DMS 273 (cell line): ENCODE measurements around the gene AGR3.

Experiments
- DNase-seq: peaks from one replicate; lab custom pipeline; 2025; ENCODE audit not compliant: unreplicated experiment; lab: John Stamatoyannopoulos, UW

Gene AGR3

DNA sequence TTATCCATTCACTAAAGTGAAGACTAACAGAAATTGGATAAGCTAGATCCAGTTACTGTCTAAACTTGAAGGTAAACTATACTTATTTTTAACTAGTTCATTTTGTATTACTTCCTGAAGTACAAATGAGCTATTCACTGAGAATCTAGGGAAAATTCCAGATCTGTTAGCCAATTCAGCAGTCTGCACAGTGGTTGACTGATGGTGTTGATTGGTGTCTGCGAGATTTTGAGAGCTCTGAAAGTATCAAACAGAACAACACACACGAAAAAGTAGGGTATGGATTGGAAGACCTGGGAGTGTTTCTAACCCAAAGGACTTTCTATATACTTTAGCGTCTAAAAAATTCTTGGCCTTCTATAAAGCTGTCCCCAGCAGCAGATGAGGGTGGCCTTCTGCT lies 43.4 kb downstream of the AGR3 start:
- no peak for DNase-seq

DNA sequence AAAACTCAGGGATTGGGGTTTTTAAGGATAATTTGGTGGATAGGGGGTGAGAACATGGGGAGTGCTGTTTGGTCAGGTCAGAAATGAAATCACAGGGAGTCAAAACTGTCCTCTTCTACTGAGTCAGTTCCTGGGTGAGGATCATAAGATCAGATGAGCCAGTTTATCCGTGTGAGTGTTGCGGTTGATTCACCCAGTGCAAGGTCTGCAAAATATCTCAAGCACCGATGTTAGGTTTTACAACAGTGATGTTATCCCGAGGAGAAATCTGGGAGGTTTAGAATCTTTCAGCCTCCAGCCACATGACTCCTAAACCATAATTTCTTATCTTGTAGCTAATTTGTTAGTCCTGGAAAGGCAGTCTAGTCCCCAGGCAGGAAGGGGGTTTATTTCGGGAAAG lies 45.3 kb downstream of the AGR3 start:
- no peak for DNase-seq

DNA sequence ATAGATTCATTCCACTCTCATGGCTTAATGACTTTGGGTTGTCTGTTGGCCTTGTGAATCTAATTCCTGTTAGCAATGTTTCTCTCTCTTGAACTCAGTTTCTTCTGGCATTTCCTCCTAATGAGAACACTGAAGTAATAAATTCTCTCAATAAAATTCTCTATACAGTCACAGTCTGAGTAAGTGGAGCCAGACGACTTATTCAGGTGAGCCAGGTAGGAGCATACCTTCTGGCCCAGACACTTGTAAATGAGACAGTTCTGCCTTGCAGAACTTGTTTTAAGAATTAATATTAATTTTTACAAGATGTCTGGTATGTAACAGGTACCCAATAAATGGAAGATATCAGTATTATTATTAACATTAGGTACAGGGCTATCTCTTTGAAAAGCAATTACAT lies 48.4 kb downstream of the AGR3 start:
- no peak for DNase-seq

DNA sequence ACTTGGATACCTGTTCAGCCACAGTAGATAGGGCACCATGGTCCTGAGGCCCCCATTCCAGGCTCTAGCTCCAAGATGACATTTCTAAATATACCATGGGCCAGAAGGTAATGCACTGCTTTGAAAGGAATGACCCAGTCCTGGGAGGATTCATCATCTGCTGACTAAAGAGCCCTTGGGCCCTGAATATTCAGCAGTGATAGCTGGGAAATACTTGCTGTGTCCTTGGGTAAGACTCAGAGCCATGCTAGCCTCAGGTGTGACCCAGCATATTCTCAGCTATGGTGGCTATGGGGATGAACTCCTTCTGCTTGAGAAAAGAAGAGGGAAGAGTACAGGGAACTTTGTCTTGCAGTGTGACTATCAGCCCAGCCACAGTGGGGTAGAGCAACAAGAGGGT lies 55.7 kb downstream of the AGR3 start:
- DNase-seq, result no peak

DNA sequence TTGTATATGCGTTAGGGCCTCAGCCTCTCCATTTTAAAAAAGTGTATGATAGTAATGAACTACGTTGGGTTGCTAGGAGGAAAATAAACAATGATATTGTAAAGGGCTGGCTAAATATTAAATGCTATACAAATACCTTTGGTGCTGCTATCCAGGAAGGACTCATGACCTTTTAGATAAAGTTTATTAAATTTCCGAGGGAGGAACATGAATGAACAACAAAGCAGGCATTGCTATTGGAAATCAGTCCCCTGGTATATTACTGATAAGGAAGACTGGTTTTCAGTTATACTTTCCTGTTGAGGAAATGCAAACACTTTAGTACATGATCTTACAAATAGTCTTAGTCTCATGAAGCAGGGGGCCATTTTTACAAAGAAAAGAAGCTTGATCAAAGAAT lies 59.8 kb downstream of the AGR3 start:
- no peak for DNase-seq

GRCh38 chr7:16818732-16819131 lies 63.1 kb downstream of the AGR3 start:
- no peak for DNase-seq

DNA sequence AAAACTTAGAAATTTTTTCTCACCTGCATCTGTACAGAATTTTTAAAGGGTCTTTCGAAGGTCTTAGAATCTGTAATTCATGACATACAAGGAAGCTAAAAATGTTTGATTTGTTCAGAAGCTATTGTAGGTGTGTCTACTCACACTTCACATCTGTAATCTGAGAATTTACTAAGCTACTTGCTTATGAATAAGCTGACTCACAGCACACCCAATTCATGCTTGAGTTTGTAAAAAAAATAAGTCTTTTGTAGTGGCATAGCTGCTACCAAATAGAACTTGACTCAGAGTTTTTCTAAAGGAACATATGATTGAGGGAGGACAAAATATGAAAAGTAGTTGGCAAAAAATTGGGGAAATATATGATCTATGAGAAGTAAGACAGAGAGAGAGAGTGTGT lies 64.2 kb downstream of the AGR3 start:
- peak; percentile 43 for DNase-seq

GRCh38 chr7:16816824-16817223 lies 65.0 kb downstream of the AGR3 start:
- DNase-seq, result peak; percentile 68

- DNase-seq, result no peak
These were observed 66.8 kb downstream of the AGR3 start for GRCh38 chr7:16815001-16815400.

- no peak for DNase-seq
These were observed 68.6 kb downstream of the AGR3 start for GRCh38 chr7:16813232-16813616.

DNA sequence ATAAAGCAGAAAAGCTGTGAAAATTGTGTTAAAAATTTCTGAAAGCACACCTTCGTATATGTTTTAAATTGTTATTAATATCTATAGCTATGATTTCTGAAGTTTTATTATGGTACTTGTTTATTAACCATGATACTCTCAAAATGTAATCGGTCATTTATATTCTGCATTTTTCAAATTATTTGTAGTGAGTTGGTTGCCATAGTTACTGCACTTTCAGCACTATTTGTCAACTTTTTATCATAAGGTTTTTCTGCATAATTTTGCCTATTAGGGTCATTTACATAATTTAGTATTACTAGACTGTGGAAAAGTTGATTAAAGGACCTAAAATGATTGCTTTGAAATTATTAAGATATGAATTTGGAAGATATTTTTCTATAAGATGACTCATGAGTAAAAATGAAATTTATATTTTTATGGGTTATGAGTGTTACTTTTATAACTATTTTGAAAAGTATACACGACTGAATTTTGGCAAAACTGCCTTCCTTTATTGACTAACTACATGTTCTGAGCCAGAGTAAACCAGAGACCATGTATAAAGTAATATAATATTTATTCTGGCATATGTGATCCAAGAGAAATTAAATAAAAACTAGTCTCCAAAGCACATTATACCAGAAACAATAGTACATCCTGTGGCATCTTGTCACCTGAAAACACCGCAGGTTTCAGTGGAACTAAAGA lies 69.1 kb downstream of the AGR3 start:
- DNase-seq, result no peak

DNA sequence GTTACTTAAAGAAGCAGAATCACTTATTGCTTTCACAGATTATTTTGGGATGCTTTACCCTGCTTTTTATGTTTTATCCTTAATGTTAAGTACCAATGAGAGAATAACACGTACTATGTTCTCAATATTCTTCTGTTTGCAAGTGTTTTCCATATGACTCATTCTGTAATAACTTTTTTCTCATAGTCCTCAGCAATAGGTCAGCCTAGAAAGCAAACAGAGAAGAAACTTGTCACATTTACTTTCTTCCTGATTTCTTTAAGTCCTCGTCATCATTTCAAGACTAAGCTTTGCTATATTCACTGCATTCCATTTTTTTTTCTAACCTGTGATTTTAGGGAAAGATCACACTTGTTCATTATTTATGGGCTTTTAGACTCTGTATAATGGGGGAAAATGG lies 70.2 kb downstream of the AGR3 start:
- DNase-seq, result no peak

DNA sequence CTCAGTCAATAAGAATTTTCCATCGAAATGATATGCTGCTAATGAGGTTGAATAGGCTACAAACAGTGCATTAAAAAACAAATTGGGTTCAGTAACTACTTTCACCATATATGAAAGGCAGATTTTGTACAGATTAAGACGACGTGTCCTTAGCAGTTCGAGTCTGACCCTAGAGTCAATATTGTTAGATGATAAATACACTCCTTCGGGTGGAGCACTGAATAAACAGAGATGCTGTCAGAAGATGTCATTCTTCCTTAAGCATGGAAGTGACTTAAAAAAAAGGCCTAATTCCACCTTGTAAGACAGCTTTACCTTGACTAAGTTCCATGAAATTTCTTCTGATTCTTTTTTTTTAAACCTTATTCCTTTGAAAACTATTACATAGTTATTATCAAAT lies 71.2 kb downstream of the AGR3 start:
- DNase-seq, result no peak

- no peak for DNase-seq
These were observed 71.7 kb downstream of the AGR3 start for GRCh38 chr7:16810112-16810511.
